Fibroblast of skin of right biceps (primary cell): ENCODE measurements around the gene EEF1A1.

Experiments
- DNase-seq: peaks from one replicate; pipeline ENCODE4 v3.0.0-alpha.2; 2013

EEF1A1 gene

DNA sequence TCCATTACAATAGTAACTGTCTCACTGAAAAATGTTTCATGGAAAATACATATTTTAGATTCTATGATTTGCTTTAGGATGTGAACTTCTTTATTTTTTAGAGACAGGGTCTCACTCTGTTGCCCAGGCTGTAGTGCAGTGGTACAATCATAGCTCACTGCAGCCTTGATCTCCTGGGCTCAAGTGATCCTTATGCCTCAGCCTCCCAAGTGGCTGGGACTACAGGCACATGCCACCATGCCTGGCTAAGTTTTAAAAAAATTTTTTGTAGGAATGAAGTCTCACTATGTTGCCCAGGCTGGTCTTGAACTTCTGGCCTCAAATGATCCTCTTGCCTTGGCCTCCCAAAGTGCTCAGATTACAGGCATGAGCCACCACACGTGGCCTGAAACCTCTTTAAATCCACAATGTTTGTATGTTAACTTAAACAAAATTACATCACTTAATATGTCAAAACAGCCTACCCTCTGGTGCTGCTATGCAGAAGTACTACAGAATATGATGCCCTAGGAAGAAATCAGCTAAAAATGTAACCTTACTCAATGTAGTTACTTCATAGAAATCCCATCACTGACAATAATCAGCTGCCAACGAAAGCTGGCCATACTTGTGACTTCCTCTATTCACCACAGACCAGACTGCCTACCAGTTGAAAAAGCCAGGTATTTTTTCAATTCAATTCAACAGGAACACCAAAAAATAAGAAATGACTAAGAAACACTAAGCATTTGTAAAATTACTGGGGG, 17.6 kb downstream of the EEF1A1 start:
- DNase-seq, result no peak

DNA sequence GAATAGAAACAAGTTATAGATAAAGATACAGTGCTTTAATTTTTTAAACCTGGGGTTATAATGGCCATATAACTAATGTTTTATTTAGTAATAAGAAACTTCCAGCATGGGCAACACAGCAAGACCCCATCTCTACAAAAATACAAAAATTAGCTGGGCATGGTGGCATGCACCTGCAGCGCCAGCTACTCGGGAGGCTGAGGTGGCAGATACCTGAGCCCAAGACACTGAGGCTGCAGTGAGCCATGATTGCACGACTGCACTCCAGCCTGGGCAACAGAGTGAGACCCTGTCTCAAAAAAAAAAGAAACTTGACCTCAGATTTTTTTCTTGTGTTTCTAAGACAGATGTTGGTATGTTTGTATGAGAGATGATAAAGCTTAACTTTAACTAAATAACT, 22.9 kb downstream of the EEF1A1 start:
- DNase-seq, result no peak

DNA sequence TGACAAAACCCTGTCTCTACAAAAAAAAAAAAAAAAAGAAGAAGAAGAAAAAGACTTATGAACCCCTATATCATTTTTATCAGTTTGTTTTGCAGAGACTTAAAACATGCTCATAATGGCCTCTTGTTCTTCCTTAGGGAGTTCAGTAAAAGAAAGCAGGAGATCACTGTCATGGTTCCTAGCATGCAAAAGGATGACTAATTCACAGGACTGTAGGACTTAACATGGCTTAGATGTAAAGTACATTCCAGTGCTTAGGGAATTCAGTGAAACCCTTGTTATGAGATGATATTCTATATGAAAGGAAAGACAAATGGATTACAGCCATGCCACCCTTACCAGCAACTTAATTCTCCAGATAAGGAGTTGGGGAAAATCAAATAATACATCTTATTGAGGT, 29.5 kb downstream of the EEF1A1 start:
- peak; percentile 22 for DNase-seq

DNA sequence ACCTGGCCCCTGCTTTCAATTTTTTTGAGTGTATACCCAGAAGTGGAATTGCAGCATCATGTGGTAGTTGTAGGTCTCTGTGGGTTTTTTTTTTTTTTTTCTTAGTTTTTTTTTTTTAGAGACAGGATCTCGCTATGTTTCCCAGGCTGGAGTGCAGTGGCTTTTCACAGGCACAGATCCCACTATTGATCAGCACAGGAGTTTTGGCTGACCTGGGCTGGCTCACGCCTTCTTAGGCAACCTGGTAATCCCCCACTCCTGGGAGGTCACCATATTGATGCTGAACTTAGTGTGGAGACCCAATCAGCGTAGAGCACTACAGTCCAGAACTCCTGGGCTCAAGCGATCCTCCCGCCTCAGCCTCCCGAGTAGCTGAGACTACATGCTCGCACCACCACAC, 33.4 kb downstream of the EEF1A1 start:
- DNase-seq, result no peak

DNA sequence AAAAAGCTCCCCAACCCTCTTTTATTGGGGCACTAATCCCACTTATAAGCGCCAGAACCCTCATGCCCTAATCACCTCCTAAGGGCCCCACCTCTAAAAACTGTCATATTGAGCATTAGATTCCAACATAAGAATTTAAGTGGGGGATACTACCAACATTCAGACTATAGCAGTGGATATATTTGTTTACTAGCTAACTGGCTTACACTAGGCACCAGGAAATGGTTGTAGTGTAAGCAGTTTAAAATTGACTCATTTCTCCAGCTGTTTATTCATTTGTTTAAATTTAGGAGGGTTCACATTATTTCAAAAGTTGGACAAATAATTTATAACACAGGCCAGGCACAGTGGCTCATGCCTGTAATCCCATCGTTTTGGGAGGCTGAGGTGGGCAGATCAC, 36.4 kb downstream of the EEF1A1 start:
- no peak for DNase-seq

DNA sequence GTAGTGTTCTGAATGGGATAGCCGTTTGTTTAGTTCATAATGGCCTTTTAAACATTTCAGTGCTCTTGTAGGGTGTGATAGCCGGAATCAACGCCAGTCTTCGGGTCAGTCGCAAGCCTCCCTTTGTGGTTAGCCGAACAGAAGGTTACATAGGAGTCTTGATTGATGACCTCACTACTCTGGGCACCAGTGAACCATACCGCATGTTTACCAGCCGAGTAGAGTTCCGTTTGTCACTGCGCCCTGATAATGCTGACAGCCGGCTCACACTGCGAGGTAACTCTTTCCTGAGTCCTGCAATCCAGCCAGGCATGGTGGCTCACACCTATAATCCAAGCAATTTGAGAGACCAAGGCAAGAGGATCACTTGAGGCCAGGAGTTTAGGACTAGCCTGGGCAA, 38.9 kb downstream of the EEF1A1 start:
- no peak for DNase-seq

DNA sequence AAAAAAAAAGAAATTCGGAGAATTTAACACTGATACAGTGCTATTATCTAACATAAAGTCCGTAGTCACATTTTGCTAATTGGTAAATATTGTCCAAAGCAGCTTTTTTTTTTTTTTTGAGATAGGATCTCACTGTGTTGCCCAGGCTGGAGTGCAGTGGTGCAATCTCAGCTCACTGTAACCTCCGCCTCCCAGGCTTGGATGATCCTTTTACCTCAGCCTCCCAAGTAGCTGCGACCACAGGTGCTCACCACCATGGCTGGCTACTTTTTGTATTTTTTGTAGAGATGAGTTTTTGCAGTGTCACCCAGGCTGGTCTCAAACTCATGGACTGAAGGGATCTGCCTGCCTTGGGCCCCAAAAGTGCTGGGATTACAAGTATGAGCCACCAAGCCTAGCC, 43.4 kb downstream of the EEF1A1 start:
- DNase-seq, result no peak

DNA sequence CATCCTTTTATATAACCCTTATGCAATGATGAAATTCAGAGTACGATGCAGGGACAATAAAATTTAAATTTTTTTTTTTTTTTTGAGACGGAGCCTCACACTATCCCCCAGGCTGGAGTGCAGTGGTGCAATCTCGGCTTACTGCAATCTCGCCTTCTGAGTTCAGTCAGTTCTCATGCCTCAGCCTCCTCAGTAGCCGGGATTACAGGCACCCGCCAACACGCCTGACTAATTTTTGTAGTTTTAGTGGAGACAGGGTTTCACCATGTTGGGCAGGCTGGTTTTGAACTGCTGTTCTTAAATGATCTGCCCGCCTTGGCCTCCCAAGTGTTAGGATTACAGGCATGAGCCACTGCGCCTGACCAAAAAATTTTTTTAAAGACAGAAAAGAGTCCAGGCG, 44.1 kb downstream of the EEF1A1 start:
- no peak for DNase-seq

DNA sequence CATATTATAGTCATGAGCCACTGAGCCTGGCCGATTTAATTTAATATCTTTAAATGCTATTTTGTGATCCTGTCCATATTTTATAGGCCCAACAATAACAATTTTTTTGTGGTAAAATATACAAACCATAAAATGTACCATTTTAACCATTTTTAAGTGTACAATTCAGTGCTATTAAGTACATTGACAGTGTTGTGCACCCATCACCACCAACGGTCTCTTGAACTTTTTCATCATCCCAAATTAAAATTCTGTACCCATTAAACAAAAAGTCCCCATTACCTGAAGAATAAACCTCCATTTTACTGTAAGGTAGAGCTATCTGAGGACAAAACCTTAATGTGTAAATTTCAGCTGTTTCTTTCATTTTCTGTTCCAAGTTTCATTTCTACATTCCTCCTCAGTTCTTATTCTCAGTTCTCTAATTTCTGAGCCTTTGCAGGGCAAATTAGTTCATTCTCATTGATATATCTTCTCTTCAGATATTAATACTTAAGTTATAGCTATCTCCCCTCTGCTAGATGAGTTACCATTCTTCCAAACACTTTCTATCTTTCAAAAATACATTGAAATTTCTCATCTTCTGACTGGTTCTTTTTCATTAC, 49.0 kb downstream of the EEF1A1 start:
- DNase-seq, result no peak
